Adrenal gland (tissue), 12 donors: Measurements from ENCODE around the gene GP5. TPM values are rescaled to one million over a fixed set of nuclear protein-coding genes. Genes with fewer than 3 reads are reported as not detected.

Experiments used
- DNase-seq, 7 donors: peaks; one replicate each; pipeline ENCODE4 v3.0.0-alpha.2; 2019 to 2020
- H3K27ac ChIP-seq, 5 donors: fragments of 200-600 bp; sonication (generic) in 4 of 5; 1 replicate in 3 of 5; 2 replicates in 2 of 5; pipeline versions ENCODE4 v1.5.1 to v1.8.0; 2016 to 2020; ENCODE audit warnings: mild to moderate bottlenecking in 1 of 5
- H3K27me3 ChIP-seq: fragments of 200-600 bp; 2 replicates; pipeline ENCODE4 v1.8.0; 2021
- H3K36me3 ChIP-seq, 2 donors: fragments of 200-600 bp; replicated peaks in 1 of 2; 1 replicate in 1 of 2; 2 replicates in 1 of 2; pipeline versions ENCODE4 v1.5.1 to v1.8.0; 2018 to 2022
- H3K4me1 ChIP-seq, 2 donors: fragments of 200-600 bp; replicated peaks in 1 of 2; 1 replicate in 1 of 2; 2 replicates in 1 of 2; pipeline versions ENCODE4 v1.5.1 to v1.8.0; 2018 to 2021
- H3K4me3 ChIP-seq, 4 donors: fragments of 200-600 bp; sonication (generic) in 3 of 4; one replicate each; pipeline ENCODE4 v1.5.1; 2016 to 2018
- H3K9me3 ChIP-seq, 3 donors: fragments of 200-600 bp; sonication (generic) in 1 of 3; replicated peaks in 1 of 3; 1 replicate in 2 of 3; 2 replicates in 1 of 3; pipeline versions ENCODE4 v1.5.1 to v1.8.0; 2016 to 2021
- POLR2A ChIP-seq, 2 donors: fragments of 450-650 bp; IDR thresholded peaks; one replicate each; pipeline ENCODE4 v1.6.1; 2017; ENCODE audit warnings: antibody characterized with exemption in 2 of 2, mild to moderate bottlenecking in 2 of 2, moderate library complexity in 1 of 2
- WGBS, 4 donors: extraction: QIAGEN DNeasy Blood & Tissue Kit in 2 of 4; methylation state at CpG; one replicate each; pipeline versions ENCODE4 v1.1.5 to v1.1.7; 2013 to 2017; 5-methylcytosine and 5-hydroxymethylcytosine counted together
- intact Hi-C, 2 donors: fragments of 100-400 bp; cut with DNase I; formaldehyde crosslinking; loops; one replicate each; pipeline versions ENCODE4 v1.14.1 to v1.15.0; 2022 to 2023
- polyA plus RNA-seq, 3 donors: library from polyadenylated mRNA; stranded (reverse); fragments of 200-250 nt in 2 of 3; fragments of 350-450 nt in 1 of 3; fragmentation: Illumina TruSeq in 1 of 3; extraction: RNeasy Lipid Tissue Mini Kit (QIAGEN cat#74804) in 1 of 3; gene quantifications; one replicate each; pipeline ENCODE4 v1.2.3, GENCODE V29; 2013 to 2014
- total RNA-seq, 9 donors: library from RNA; depleted of rRNA in 4 of 9; stranded (reverse); fragments of >200 nt in 4 of 9; fragments of 120-200 nt in 1 of 9; fragmentation: NEBNext Ultra II Directional in 1 of 9; extraction: Animal tissue kit (Norgen Biotek cat#: 25700) in 1 of 9; gene quantifications; one replicate each; pipeline versions ENCODE4 v1.1.0 to v1.2.4, GENCODE V29; 2013 to 2023
- TF ChIP-seq, protein P1 (sequence below), 6 experiments: fragments of 450-650 bp in 4 of 6; fragments of 200-600 bp in 2 of 6; sonication (generic) in 1 of 6; IDR thresholded peaks; 1 replicate in 5 of 6; 2 replicates in 1 of 6; pipeline versions ENCODE4 v1.5.1 to v1.8.0; 2016 to 2021; ENCODE audit warnings: antibody characterized with exemption in 6 of 6, mild to moderate bottlenecking in 2 of 6, moderate library complexity in 1 of 6
- donor health status: healthy with polysubstance abuse.
- donor health status: Bipolar disorder and iron deficiency.
- donor health status: DM: yes; HTN: yes; CAD: no.
- donor health status: DM: no; HTN: no; CAD: no.
- donor health status: DM: no; HTN: no; CAD: no.
- donor health status: DM: yes; HTN: yes; CAD: no.

The GP5 gene
- total and polyA plus RNA-seq, 12 donors, result 0.08 to 0.28 (median 0.11) TPM; not detected in 9

- 76 to 80% (median 78%) methylated on average over 10 of the region's 10 CpGs for WGBS, 4 donors
- no peak overlapping the region for H3K4me3 ChIP-seq
- intact Hi-C loops, result no loop called here
- DNase-seq, result no peak
- no peaks in the 10 kb centered on the region for H3K9me3 ChIP-seq
- H3K36me3 ChIP-seq, result no peaks in the 10 kb centered on the region
- peaks cover 5% of the 10 kb centered on the region for H3K27me3 ChIP-seq
- TF ChIP-seq POLR2A (IDR thresholded peaks at IDR 0.05), result no peak
- TF ChIP-seq, protein P1, sequence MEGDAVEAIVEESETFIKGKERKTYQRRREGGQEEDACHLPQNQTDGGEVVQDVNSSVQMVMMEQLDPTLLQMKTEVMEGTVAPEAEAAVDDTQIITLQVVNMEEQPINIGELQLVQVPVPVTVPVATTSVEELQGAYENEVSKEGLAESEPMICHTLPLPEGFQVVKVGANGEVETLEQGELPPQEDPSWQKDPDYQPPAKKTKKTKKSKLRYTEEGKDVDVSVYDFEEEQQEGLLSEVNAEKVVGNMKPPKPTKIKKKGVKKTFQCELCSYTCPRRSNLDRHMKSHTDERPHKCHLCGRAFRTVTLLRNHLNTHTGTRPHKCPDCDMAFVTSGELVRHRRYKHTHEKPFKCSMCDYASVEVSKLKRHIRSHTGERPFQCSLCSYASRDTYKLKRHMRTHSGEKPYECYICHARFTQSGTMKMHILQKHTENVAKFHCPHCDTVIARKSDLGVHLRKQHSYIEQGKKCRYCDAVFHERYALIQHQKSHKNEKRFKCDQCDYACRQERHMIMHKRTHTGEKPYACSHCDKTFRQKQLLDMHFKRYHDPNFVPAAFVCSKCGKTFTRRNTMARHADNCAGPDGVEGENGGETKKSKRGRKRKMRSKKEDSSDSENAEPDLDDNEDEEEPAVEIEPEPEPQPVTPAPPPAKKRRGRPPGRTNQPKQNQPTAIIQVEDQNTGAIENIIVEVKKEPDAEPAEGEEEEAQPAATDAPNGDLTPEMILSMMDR (IDR thresholded peaks at IDR 0.05), result no peak
- H3K27ac ChIP-seq, result no peak overlapping the region
- H3K4me1 ChIP-seq, result no peaks in the 10 kb centered on the region
These were observed 22.9 kb downstream of the GP5 start for GRCh38 chr3:194376241-194376560.

DNA sequence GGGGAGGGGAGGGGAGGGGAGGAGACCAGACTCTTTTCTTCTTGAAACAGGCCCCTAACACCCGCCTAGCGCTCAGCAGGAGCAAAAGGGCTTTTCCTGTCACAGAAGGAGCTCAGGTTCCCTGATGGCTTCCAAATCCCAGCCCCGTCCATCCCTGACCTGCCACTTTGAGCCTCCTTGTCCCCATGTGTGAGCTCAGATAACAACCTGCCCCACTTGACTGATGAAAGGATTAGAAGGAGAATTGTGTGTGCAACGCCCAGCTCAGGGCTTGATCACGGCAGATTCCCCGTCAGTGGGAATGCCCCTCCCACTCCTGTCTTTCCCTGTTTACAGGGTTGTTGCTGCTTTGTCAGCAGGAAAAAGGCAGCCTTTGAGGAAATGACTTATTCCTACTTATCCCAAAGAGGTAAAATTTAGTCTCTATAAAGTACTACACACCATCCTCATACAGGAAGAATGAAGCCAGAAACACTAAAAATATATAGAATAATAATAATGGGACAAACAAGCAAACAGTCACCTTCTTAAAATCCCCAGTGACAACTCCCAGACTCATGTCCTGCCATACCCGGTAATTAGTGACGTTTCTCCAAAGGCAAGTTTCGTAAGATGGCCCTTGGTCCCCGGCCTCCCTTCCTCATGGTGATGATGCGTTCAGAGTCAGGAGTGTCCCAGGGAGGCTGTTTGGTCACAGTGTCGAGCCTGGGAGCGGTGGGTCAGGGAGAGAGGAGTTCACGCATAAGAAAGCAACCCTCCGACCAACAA is 23.4 kb downstream of the GP5 start:
- Histone ChIP-seq H3K27ac (no peak overlapping the region), H3K9me3 (no peaks in the 10 kb centered on the region), H3K4me1 (no peaks in the 10 kb centered on the region), H3K27me3 (peaks cover 5% of the 10 kb centered on the region), H3K4me3 (no peak overlapping the region), H3K36me3 (no peaks in the 10 kb centered on the region)
- intact Hi-C loops, result no loop called here
- no peak for TF ChIP-seq POLR2A (IDR thresholded peaks at IDR 0.05)
- TF ChIP-seq, protein P1 (IDR thresholded peaks at IDR 0.05), result no peak
- no peak for DNase-seq
- WGBS, 4 donors, result 50 to 62% (median 58%) methylated on average over 14 to 15 of the region's 15 CpGs

DNA sequence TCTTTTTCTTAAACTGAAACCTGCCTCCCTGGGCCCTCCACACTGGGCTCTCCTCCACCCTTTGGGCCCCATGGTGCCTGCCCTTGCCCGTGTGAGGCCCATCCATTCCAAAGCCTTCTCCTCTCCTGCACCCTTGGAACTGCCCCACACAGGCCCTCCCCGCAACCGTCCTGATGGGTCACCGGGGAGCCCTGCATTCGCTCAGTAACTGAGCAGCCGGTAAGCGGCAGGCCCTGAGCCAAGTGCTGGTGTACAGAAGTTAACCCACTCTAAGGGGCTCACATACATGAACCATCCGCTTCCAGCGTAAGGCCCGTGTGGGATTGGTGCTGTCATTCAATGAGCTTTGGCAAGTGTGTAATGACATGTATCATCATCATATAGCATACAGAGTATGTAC is 24.1 kb downstream of the GP5 start:
- no peak overlapping the region for H3K4me3 ChIP-seq
- no peaks in the 10 kb centered on the region for H3K36me3 ChIP-seq
- H3K4me1 ChIP-seq, result no peaks in the 10 kb centered on the region
- no peak for TF ChIP-seq POLR2A (IDR thresholded peaks at IDR 0.05)
- TF ChIP-seq, protein P1 (IDR thresholded peaks at IDR 0.05), result no peak
- peaks cover 5% of the 10 kb centered on the region for H3K27me3 ChIP-seq
- 86 to 90% (median 88%) methylated on average over 10 of the region's 10 CpGs for WGBS, 4 donors
- no peak overlapping the region for H3K27ac ChIP-seq
- intact Hi-C loops, result no loop called here
- no peak for DNase-seq
- no peaks in the 10 kb centered on the region for H3K9me3 ChIP-seq

- TF ChIP-seq, protein P1 (IDR thresholded peaks at IDR 0.05), result no peak
- no peak for TF ChIP-seq POLR2A (IDR thresholded peaks at IDR 0.05)
- no peaks in the 10 kb centered on the region for H3K4me1 ChIP-seq
- no peak overlapping the region for H3K27ac ChIP-seq
- H3K36me3 ChIP-seq, result no peaks in the 10 kb centered on the region
- no peak overlapping the region for H3K4me3 ChIP-seq
- intact Hi-C loops, result no loop called here
- peaks cover 6% of the 10 kb centered on the region for H3K27me3 ChIP-seq
- no peak for DNase-seq
- WGBS, 4 donors, result 59 to 73% (median 70%) methylated on average over 7 to 8 of the region's 8 CpGs
- no peaks in the 10 kb centered on the region for H3K9me3 ChIP-seq
These were observed 25.2 kb downstream of the GP5 start for GRCh38 chr3:194373899-194374298.
